ENCODE results near the gene SMYD2. TPM values are rescaled to one million over a fixed set of nuclear protein-coding genes. Genes with fewer than 3 reads are reported as not detected.
"Not testable (repeated sequence)": the region's sequence is repeated elsewhere in the genome, so short reads cannot be mapped to it uniquely, and the experiment has no call there.

The SMYD2 gene
- total and polyA plus RNA-seq, 5 donors, result 8.8 to 34.6 (median 20.4) TPM

GRCh38 chr1:214272964-214273533 is 7.9 kb upstream of the SMYD2 start:
- ATAC-seq, result no peak
- H3K9me3 ChIP-seq (ENCODE audit: control insufficient read depth, low read length), result no peaks in the 10 kb centered on the region
- H3K27me3 ChIP-seq (ENCODE audit: control insufficient read depth, insufficient read depth), result no peaks in the 10 kb centered on the region
- no peak overlapping the region for H3K4me3 ChIP-seq (ENCODE audit: low read length)
- DNase-seq, result no peak
- no peak overlapping the region for H3K27ac ChIP-seq (ENCODE audit: low read length)
- no peaks in the 10 kb centered on the region for H3K4me1 ChIP-seq (ENCODE audit: control insufficient read depth, insufficient read depth, low read length)
- intact Hi-C loops (cut with DNase I), result no loop called here
- WGBS, result 81% methylated on average over 2 of the region's 2 CpGs

GRCh38 chr1:214275700-214276099 is 5.3 kb upstream of the SMYD2 start:
- intact Hi-C loops (cut with DNase I); H3K27me3 ChIP-seq (ENCODE audit: control insufficient read depth, insufficient read depth); ATAC-seq; DNase-seq; H3K9me3 ChIP-seq (ENCODE audit: control insufficient read depth, low read length); H3K27ac ChIP-seq (ENCODE audit: low read length); H3K4me1 ChIP-seq (ENCODE audit: control insufficient read depth, insufficient read depth, low read length); H3K4me3 ChIP-seq (ENCODE audit: low read length): not testable (repeated sequence)
- 92% methylated on average over 4 of the region's 4 CpGs for WGBS

- WGBS, result 34% methylated on average over 1 of the region's 1 CpG
- Histone ChIP-seq H3K4me1 (ENCODE audit: control insufficient read depth, insufficient read depth, low read length) (peaks cover 3% of the 10 kb centered on the region), H3K4me3 (ENCODE audit: low read length) (no peak overlapping the region), H3K27ac (ENCODE audit: low read length) (no peak overlapping the region), H3K9me3 (ENCODE audit: control insufficient read depth, low read length) (no peaks in the 10 kb centered on the region), H3K27me3 (ENCODE audit: control insufficient read depth, insufficient read depth) (no peaks in the 10 kb centered on the region)
- DNase-seq, result no peak
- intact Hi-C loops (cut with DNase I), result no loop called here
- no peak for ATAC-seq
These were observed 4.2 kb upstream of the SMYD2 start for GRCh38 chr1:214276786-214277185.

DNA sequence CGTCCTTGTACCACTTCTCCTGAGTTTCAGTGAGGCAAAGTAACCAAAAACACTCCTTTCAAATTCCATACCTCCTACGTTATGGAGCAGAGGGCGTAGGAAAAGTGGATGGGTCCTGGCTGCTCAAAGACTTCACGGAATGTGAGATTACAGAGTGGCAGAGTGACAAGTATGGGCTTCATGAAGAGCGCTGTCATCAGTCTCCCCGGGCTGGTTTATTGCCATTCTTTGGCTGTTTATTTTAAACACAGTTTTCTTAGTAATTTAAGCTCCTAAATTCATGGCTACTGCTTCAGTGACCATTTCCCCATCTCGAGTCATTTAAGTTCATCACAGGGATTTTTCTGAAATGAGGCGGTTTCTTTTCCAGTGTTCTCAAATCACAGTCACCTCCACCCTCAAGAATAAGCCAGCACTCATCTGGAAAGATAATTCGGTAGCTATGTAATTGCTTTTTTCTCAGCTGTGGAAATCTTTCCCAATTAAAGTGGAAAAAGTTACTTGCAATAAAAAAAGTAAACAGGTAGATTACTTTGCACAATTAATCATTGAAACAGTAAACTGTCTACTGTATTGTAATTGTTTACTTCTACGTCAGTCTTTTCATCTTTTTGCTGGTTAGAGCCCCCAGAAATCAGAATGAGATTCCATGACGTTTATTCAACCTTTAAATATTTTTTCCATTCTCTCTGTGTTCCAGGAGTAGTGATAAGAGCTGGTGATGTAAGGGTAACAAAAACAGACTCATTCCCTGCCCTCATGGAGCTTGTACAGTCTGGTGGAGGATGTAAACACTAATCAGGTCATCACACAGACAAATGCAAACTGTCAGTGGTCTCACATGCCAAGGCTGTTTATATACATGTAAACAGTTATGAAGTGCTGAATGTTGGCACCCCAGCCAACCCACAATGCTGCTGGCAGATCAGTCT is 3.0 kb upstream of the SMYD2 start:
- 46% methylated on average over 11 of the region's 11 CpGs for WGBS
- Histone ChIP-seq H3K4me3 (ENCODE audit: low read length) (no peak overlapping the region), H3K27ac (ENCODE audit: low read length) (peak overlapping the region; percentile 66), H3K27me3 (ENCODE audit: control insufficient read depth, insufficient read depth) (no peaks in the 10 kb centered on the region), H3K4me1 (ENCODE audit: control insufficient read depth, insufficient read depth, low read length) (peaks cover 3% of the 10 kb centered on the region), H3K9me3 (ENCODE audit: control insufficient read depth, low read length) (no peaks in the 10 kb centered on the region)
- peak; percentile 43 to 48 for ATAC-seq
- DNase-seq, result no peak
- intact Hi-C loops (cut with DNase I), result no loop called here

- Histone ChIP-seq H3K27me3 (ENCODE audit: control insufficient read depth, insufficient read depth) (no peaks in the 10 kb centered on the region), H3K4me1 (ENCODE audit: control insufficient read depth, insufficient read depth, low read length) (peaks cover 3% of the 10 kb centered on the region), H3K27ac (ENCODE audit: low read length) (peak overlapping the region; percentile 87), H3K9me3 (ENCODE audit: control insufficient read depth, low read length) (no peaks in the 10 kb centered on the region), H3K4me3 (ENCODE audit: low read length) (peak overlapping the region; percentile 65)
- DNase-seq, result peak; percentile 35 to 75 (median 70)
- intact Hi-C loops (cut with DNase I), result no loop called here
- peak; percentile 42 to 48 for ATAC-seq
- WGBS, result 1% methylated on average over 42 of the region's 42 CpGs
These were observed 456 bp upstream of the SMYD2 start for GRCh38 chr1:214280386-214281020.

GRCh38 chr1:214281720-214282629 is 1.0 kb downstream of the SMYD2 start:
- no peaks in the 10 kb centered on the region for H3K27me3 ChIP-seq (ENCODE audit: control insufficient read depth, insufficient read depth)
- WGBS, result 8% methylated on average over 14 of the region's 14 CpGs
- intact Hi-C loops (cut with DNase I), result no loop called here
- H3K4me3 ChIP-seq (ENCODE audit: low read length), result peak overlapping the region; percentile 65
- DNase-seq, result peak in 1 of 3 donors; percentile 28
- H3K4me1 ChIP-seq (ENCODE audit: control insufficient read depth, insufficient read depth, low read length), result peaks cover 3% of the 10 kb centered on the region
- peak overlapping the region; percentile 26 for H3K27ac ChIP-seq (ENCODE audit: low read length)
- H3K9me3 ChIP-seq (ENCODE audit: control insufficient read depth, low read length), result no peaks in the 10 kb centered on the region
- ATAC-seq, result peak; percentile 14 to 15

DNA sequence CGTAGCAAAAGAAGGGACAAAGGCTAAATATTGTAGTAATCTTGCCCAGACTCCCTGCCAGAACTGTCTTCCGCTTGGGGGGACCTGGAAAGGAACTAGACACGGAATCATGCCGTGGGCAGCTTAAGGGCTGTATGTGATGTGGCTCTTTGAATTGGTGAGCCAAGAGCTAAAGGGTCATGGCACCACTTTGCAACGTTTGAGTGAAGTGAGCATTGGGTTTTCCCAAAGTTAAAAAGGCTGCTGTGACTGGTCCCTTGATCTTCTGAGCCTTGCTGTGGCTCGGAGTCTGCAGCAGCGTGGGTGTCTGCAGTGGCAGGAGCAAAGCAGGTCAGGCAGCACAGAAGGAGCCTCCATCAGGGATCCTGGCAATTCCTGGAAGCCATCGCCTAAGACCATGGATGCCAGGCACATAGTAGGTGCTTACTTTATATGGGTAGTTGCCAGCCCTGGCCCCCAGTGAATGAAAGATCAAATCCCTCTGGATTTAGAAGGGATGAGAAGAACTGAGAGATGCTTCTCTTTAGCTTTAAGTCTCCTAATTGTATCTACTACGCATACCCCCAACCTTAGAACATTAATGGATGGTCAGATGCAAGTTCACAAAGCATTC is 1.8 kb downstream of the SMYD2 start:
- no peak overlapping the region for H3K4me3 ChIP-seq (ENCODE audit: low read length)
- intact Hi-C loops (cut with DNase I), result no loop called here
- H3K27me3 ChIP-seq (ENCODE audit: control insufficient read depth, insufficient read depth), result no peaks in the 10 kb centered on the region
- H3K4me1 ChIP-seq (ENCODE audit: control insufficient read depth, insufficient read depth, low read length), result peaks cover 3% of the 10 kb centered on the region
- WGBS, result 70% methylated on average over 9 of the region's 9 CpGs
- H3K27ac ChIP-seq (ENCODE audit: low read length), result no peak overlapping the region
- H3K9me3 ChIP-seq (ENCODE audit: control insufficient read depth, low read length), result no peaks in the 10 kb centered on the region
- no peak for DNase-seq
- no peak for ATAC-seq

- 93% methylated on average over 7 of the region's 7 CpGs for WGBS
- Histone ChIP-seq H3K4me1 (ENCODE audit: control insufficient read depth, insufficient read depth, low read length) (no peaks in the 10 kb centered on the region), H3K27me3 (ENCODE audit: control insufficient read depth, insufficient read depth) (no peaks in the 10 kb centered on the region), H3K9me3 (ENCODE audit: control insufficient read depth, low read length) (no peaks in the 10 kb centered on the region), H3K27ac (ENCODE audit: low read length) (no peak overlapping the region), H3K4me3 (ENCODE audit: low read length) (no peak overlapping the region)
- intact Hi-C loops (cut with DNase I), result no loop called here
- ATAC-seq (no peak), DNase-seq (no peak)
These were observed 4.9 kb downstream of the SMYD2 start for GRCh38 chr1:214285610-214286440.

DNA sequence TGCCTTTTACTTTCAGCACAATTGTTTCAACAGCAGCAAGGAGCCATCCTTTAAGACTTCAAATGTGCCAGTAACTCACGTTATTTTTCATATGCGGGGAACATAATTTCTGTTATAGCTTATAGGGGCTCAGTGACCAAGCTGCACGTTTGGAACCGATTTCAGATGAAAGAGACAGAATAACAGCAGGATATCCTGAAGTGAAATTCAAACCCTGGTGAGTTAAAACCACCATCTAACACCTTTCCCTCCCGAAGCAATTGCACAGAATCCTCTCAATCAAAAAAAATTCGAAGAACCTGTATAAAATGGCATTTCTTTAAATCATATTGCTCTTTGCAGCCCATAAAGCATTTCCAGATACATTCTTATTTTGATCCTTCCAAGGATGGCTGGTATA is 6.9 kb downstream of the SMYD2 start:
- Histone ChIP-seq H3K9me3 (ENCODE audit: control insufficient read depth, low read length) (no peaks in the 10 kb centered on the region), H3K27me3 (ENCODE audit: control insufficient read depth, insufficient read depth) (no peaks in the 10 kb centered on the region), H3K4me1 (ENCODE audit: control insufficient read depth, insufficient read depth, low read length) (no peaks in the 10 kb centered on the region), H3K4me3 (ENCODE audit: low read length) (no peak overlapping the region), H3K27ac (ENCODE audit: low read length) (no peak overlapping the region)
- 83% methylated on average over 6 of the region's 6 CpGs for WGBS
- no peak for DNase-seq
- intact Hi-C loops (cut with DNase I), result no loop called here
- ATAC-seq, result no peak
